Fibroblast of lung (primary cell): ENCODE results near the gene NEO1. TPM values are rescaled to one million over a fixed set of nuclear protein-coding genes. Genes with fewer than 3 reads are reported as not detected.

Source experiments
- DNase-seq, 2 donors: peaks; one replicate each; pipeline versions ENCODE4 v3.0.0 to v3.0.0-alpha.2; 2010; ENCODE audit warnings: low read depth in 2 of 2
- H2AFZ ChIP-seq: 2 replicates; pipeline ENCODE4 v1.5.1; 2012; ENCODE audit warnings: low read length, control low read depth, inconsistent platforms
- H3K27ac ChIP-seq: 2 replicates; pipeline ENCODE4 v1.5.1; 2011; ENCODE audit warnings: low read length, control low read depth; ENCODE audit not compliant: insufficient read depth
- H3K27me3 ChIP-seq: 2 replicates; pipeline ENCODE4 v1.5.1; 2011; ENCODE audit warnings: mild to moderate bottlenecking, low read length; ENCODE audit not compliant: control insufficient read depth, insufficient read depth
- H3K36me3 ChIP-seq: 2 replicates; pipeline ENCODE4 v1.5.1; 2011; ENCODE audit warnings: low read length; ENCODE audit not compliant: control insufficient read depth, insufficient read depth
- H3K4me1 ChIP-seq: 2 replicates; pipeline ENCODE4 v1.5.1; 2011; ENCODE audit warnings: low read length; ENCODE audit not compliant: control insufficient read depth, insufficient read depth; ENCODE audit errors: extremely low read depth
- H3K4me2 ChIP-seq: 2 replicates; pipeline ENCODE4 v1.5.1; 2011; ENCODE audit warnings: low read length, control low read depth; ENCODE audit not compliant: insufficient read depth; ENCODE audit errors: extremely low read depth
- H3K4me3 ChIP-seq, 4 experiments: fragments of 200-600 bp in 1 of 4; sonication (generic) in 1 of 4; replicated peaks in 1 of 4; 2 replicates each; pipeline ENCODE4 v1.5.1; 2011 to 2016; ENCODE audit warnings: low read length in 4 of 4, low read depth in 3 of 4, mild to moderate bottlenecking in 3 of 4, control low read depth in 2 of 4, inconsistent platforms in 1 of 4, mixed read lengths in 1 of 4; ENCODE audit not compliant: insufficient read depth in 1 of 4; ENCODE audit errors: control extremely low read depth in 1 of 4
- H3K79me2 ChIP-seq: 2 replicates; pipeline ENCODE4 v1.5.1; 2012; ENCODE audit warnings: mild to moderate bottlenecking, low read length, inconsistent platforms; ENCODE audit not compliant: control insufficient read depth, insufficient read depth
- H3K9ac ChIP-seq: 2 replicates; pipeline ENCODE4 v1.5.1; 2011; ENCODE audit warnings: mild to moderate bottlenecking, low read length, control low read depth; ENCODE audit not compliant: insufficient read depth
- H3K9me3 ChIP-seq: 2 replicates; pipeline ENCODE4 v1.5.1; 2012; ENCODE audit warnings: low read depth, low read length; ENCODE audit not compliant: control insufficient read depth, insufficient read depth
- H4K20me1 ChIP-seq: 2 replicates; pipeline ENCODE4 v1.5.1; 2011; ENCODE audit warnings: low read length; ENCODE audit not compliant: control insufficient read depth, insufficient read depth; ENCODE audit errors: extremely low read depth
- EZH2 ChIP-seq: IDR thresholded peaks from 2 replicates; pipeline ENCODE4 v1.5.1; 2012; ENCODE audit warnings: low read length, control low read depth, mild to moderate bottlenecking; ENCODE audit errors: missing control alignments
- polyA plus RNA-seq, 2 donors: library from polyadenylated mRNA; depleted of rRNA in 1 of 2; stranded (reverse) in 1 of 2; unstranded in 1 of 2; fragments of >200 nt; gene quantifications; 2 replicates each; pipeline ENCODE4 v1.2.1, GENCODE V29; 2011 to 2012; ENCODE audit warnings: missing spikeins in 1 of 2
- total RNA-seq: library from RNA; depleted of rRNA; stranded (reverse); fragments of >200 nt; gene quantifications from 2 replicates; pipeline ENCODE4 v1.2.1, GENCODE V29; 2014
- TF ChIP-seq, protein P1 (sequence below), 2 donors: IDR thresholded peaks in 1 of 2; conservative IDR thresholded peaks in 1 of 2; 1 replicate in 1 of 2; 2 replicates in 1 of 2; pipeline ENCODE4 v1.5.1; 2011 to 2012; ENCODE audit warnings: low read length in 2 of 2, control low read depth in 1 of 2, inconsistent platforms in 1 of 2, low read depth in 1 of 2, mild to moderate bottlenecking in 1 of 2

The NEO1 gene
- total and polyA plus RNA-seq, 2 donors (not counting 1 experiment from before 2014, with no cell fraction given) = 6.2 to 19.3 TPM

GRCh38 chr15:73335471-73335870 lies 283.2 kb downstream of the NEO1 start:
- H3K9me3 ChIP-seq = no peaks in the 10 kb centered on the region
- DNase-seq = no peak
- H3K4me3 ChIP-seq = no peak overlapping the region
- no peaks in the 10 kb centered on the region for H3K4me1 ChIP-seq
- no peaks in the 10 kb centered on the region for H3K79me2 ChIP-seq
- H3K36me3 ChIP-seq = no peaks in the 10 kb centered on the region
- no peak overlapping the region for H3K27ac ChIP-seq
- H3K4me2 ChIP-seq = no peak overlapping the region
- no peak overlapping the region for H3K9ac ChIP-seq
- TF ChIP-seq EZH2 = no peak
- TF ChIP-seq, protein P1, sequence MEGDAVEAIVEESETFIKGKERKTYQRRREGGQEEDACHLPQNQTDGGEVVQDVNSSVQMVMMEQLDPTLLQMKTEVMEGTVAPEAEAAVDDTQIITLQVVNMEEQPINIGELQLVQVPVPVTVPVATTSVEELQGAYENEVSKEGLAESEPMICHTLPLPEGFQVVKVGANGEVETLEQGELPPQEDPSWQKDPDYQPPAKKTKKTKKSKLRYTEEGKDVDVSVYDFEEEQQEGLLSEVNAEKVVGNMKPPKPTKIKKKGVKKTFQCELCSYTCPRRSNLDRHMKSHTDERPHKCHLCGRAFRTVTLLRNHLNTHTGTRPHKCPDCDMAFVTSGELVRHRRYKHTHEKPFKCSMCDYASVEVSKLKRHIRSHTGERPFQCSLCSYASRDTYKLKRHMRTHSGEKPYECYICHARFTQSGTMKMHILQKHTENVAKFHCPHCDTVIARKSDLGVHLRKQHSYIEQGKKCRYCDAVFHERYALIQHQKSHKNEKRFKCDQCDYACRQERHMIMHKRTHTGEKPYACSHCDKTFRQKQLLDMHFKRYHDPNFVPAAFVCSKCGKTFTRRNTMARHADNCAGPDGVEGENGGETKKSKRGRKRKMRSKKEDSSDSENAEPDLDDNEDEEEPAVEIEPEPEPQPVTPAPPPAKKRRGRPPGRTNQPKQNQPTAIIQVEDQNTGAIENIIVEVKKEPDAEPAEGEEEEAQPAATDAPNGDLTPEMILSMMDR (conservative IDR thresholded peaks at IDR 0.05 in 1 of 2, IDR thresholded peaks at IDR 0.05 in 1 of 2; ENCODE audit: low read depth in 1 of 2, low read length in 2 of 2) = no peak
- no peaks in the 10 kb centered on the region for H4K20me1 ChIP-seq
- H2AFZ ChIP-seq = no peak overlapping the region
- H3K27me3 ChIP-seq = no peaks in the 10 kb centered on the region

GRCh38 chr15:73336756-73337155 lies 284.5 kb downstream of the NEO1 start:
- H3K4me1 ChIP-seq = no peaks in the 10 kb centered on the region
- H3K4me2 ChIP-seq = no peak overlapping the region
- H3K9me3 ChIP-seq = no peaks in the 10 kb centered on the region
- TF ChIP-seq, protein P1 (conservative IDR thresholded peaks at IDR 0.05 in 1 of 2, IDR thresholded peaks at IDR 0.05 in 1 of 2; ENCODE audit: low read depth in 1 of 2, low read length in 2 of 2) = no peak
- TF ChIP-seq EZH2 = no peak
- no peaks in the 10 kb centered on the region for H3K27me3 ChIP-seq
- H4K20me1 ChIP-seq = no peaks in the 10 kb centered on the region
- no peaks in the 10 kb centered on the region for H3K79me2 ChIP-seq
- no peak overlapping the region for H3K4me3 ChIP-seq
- no peak overlapping the region for H3K27ac ChIP-seq
- H3K36me3 ChIP-seq = no peaks in the 10 kb centered on the region
- H3K9ac ChIP-seq = no peak overlapping the region
- no peak for DNase-seq
- H2AFZ ChIP-seq = no peak overlapping the region

- Histone ChIP-seq H3K27ac (no peak overlapping the region), H3K36me3 (no peaks in the 10 kb centered on the region), H3K9me3 (no peaks in the 10 kb centered on the region), H2AFZ (no peak overlapping the region), H3K4me1 (no peaks in the 10 kb centered on the region), H4K20me1 (no peaks in the 10 kb centered on the region), H3K79me2 (no peaks in the 10 kb centered on the region), H3K27me3 (no peaks in the 10 kb centered on the region), H3K4me2 (no peak overlapping the region), H3K9ac (no peak overlapping the region), H3K4me3 (no peak overlapping the region)
- no peak for TF ChIP-seq EZH2
- DNase-seq = no peak
These were observed 284.9 kb downstream of the NEO1 start for GRCh38 chr15:73337187-73337586.
